GM12878 (cell line): Measurements from ENCODE around the gene ADAM11. TPM values are rescaled to one million over a fixed set of nuclear protein-coding genes. Genes with fewer than 3 reads are reported as not detected.

ENCODE experiments used
- ATAC-seq: fragments of 200-7000 bp; cut with Tn5 transposase; 3 replicates; pipeline ENCODE4 v1.9.1; 2020; ENCODE audit warnings: mild to moderate bottlenecking, moderate library complexity
- BruUV-seq: library from RNA; stranded (reverse); fragments of 400-500 nt; replicated peaks from 2 replicates; lab custom pipeline; 2021; lab: Mats Ljungman, UMichigan
- CTCF ChIA-PET: fragments of 300-600 bp; sonication (Branson Sonifier 250); formaldehyde crosslinking; extraction: SDS; loops from one replicate; lab custom pipeline; 2021; ENCODE audit warnings: inconsistent platforms; lab: Yijun Ruan, JAX
- POLR2A ChIA-PET: fragments of 350-600 bp; formaldehyde crosslinking; extraction: SDS; loops from one replicate; lab custom pipeline; 2021; ENCODE audit warnings: inconsistent platforms; lab: Charles Lee
- RAD21 ChIA-PET: fragments of 300-600 bp; sonication (Branson Sonifier 250); formaldehyde crosslinking; loops from one replicate; lab custom pipeline; 2023; ENCODE audit warnings: antibody characterized with exemption; ENCODE audit not compliant: unreplicated experiment; lab: Charles Lee
- SMC1A ChIA-PET: fragments of 300-600 bp; sonication (Branson Sonifier 250); formaldehyde crosslinking; loops from one replicate; lab custom pipeline; 2023; ENCODE audit not compliant: unreplicated experiment, uncharacterized antibody; lab: Charles Lee
- DNase-seq: peaks from one replicate; pipeline ENCODE4 v3.0.0-alpha.2; 2011; ENCODE audit warnings: low read depth, low spot score
- FAIRE-seq: peaks from 3 replicates; lab custom pipeline; 2011; peaks lifted over from hg19 to GRCh38; lab: Jason Lieb, UNC
- H2AFZ ChIP-seq: 2 replicates; pipeline ENCODE4 v1.6.0; 2011; ENCODE audit warnings: low read depth, low read length, control low read depth; ENCODE audit not compliant: control insufficient read depth
- H3K27ac ChIP-seq: 2 replicates; pipeline ENCODE4 v1.5.1; 2011; ENCODE audit warnings: control low read depth; ENCODE audit not compliant: control insufficient read depth, insufficient read depth
- H3K27me3 ChIP-seq, 2 experiments: replicated peaks in 1 of 2; 2 replicates each; pipeline versions ENCODE4 v1.6.0 to v1.6.1; 2011; ENCODE audit warnings: low read length in 1 of 2; ENCODE audit not compliant: control insufficient read depth in 2 of 2, insufficient read depth in 2 of 2
- H3K36me3 ChIP-seq, 2 experiments: 2 replicates each; pipeline ENCODE4 v1.5.1; 2011; ENCODE audit warnings: low read length in 1 of 2; ENCODE audit not compliant: control insufficient read depth in 2 of 2, insufficient read depth in 2 of 2
- H3K4me1 ChIP-seq: 2 replicates; pipeline ENCODE4 v1.6.1; 2011; ENCODE audit warnings: mild to moderate bottlenecking, low read length, moderate library complexity, mixed read lengths; ENCODE audit not compliant: control insufficient read depth, insufficient read depth
- H3K4me2 ChIP-seq: 2 replicates; pipeline ENCODE4 v1.6.0; 2011; ENCODE audit warnings: control low read depth; ENCODE audit not compliant: control insufficient read depth, insufficient read depth
- H3K4me3 ChIP-seq: fragments of 200-600 bp; sonication (generic); 2 replicates; pipeline ENCODE4 v1.5.1; 2016
- H3K79me2 ChIP-seq: 2 replicates; pipeline ENCODE4 v1.6.0; 2011; ENCODE audit warnings: low read length; ENCODE audit not compliant: control insufficient read depth, insufficient read depth
- H3K9ac ChIP-seq: 2 replicates; pipeline ENCODE4 v1.8.0; 2011; ENCODE audit warnings: low read length, control low read depth, mixed read lengths; ENCODE audit not compliant: control insufficient read depth, insufficient read depth
- H3K9me3 ChIP-seq: replicated peaks from 3 replicates; pipeline ENCODE4 v1.5.1; 2011; ENCODE audit warnings: mild to moderate bottlenecking, low read length; ENCODE audit not compliant: control insufficient read depth, insufficient read depth
- H4K20me1 ChIP-seq: 2 replicates; pipeline ENCODE4 v1.6.0; 2011; ENCODE audit not compliant: control insufficient read depth, insufficient read depth
- BCL11A ChIP-seq: IDR thresholded peaks from 2 replicates; pipeline ENCODE4 v1.6.1; 2011; ENCODE audit warnings: low read depth, low read length
- BHLHE40 ChIP-seq, 2 experiments: fragments of 450-650 bp in 1 of 2; IDR thresholded peaks; 2 replicates each; pipeline ENCODE4 v1.6.1; 2011 to 2017; ENCODE audit warnings: low read depth in 2 of 2, borderline replicate concordance in 1 of 2, improper control_type of control experiment in 1 of 2, low read length in 1 of 2, mild to moderate bottlenecking in 1 of 2
- BMI1 ChIP-seq: fragments of 450-650 bp; IDR thresholded peaks from 2 replicates; pipeline ENCODE4 v1.6.1; 2016; ENCODE audit warnings: mild to moderate bottlenecking, moderate library complexity, borderline replicate concordance
- EGR1 ChIP-seq, 2 experiments: IDR thresholded peaks; 1 replicate in 1 of 2; 2 replicates in 1 of 2; pipeline ENCODE4 v1.6.1; 2011 to 2012; ENCODE audit warnings: low read depth in 2 of 2, low read length in 2 of 2, borderline replicate concordance in 1 of 2, mild to moderate bottlenecking in 1 of 2, moderate library complexity in 1 of 2
- MLLT1 ChIP-seq: fragments of 450-650 bp; IDR thresholded peaks from 2 replicates; pipeline ENCODE4 v1.6.1; 2016; ENCODE audit warnings: mild to moderate bottlenecking
- MTA2 ChIP-seq: fragments of 450-650 bp; IDR thresholded peaks from 2 replicates; pipeline ENCODE4 v1.6.1; 2016; ENCODE audit warnings: low read depth, mild to moderate bottlenecking, moderate library complexity
- MXI1 ChIP-seq: fragments of 150-350 bp; IDR thresholded peaks from 2 replicates; pipeline ENCODE4 v1.6.1; 2011; ENCODE audit warnings: low read depth, mild to moderate bottlenecking, inconsistent platforms, low read length, improper control_type of control experiment
- RCOR1 ChIP-seq: conservative IDR thresholded peaks from 2 replicates; pipeline ENCODE4 v1.6.1; 2012; ENCODE audit warnings: low read depth, low read length, improper control_type of control experiment
- SIN3A ChIP-seq: IDR thresholded peaks from 2 replicates; pipeline ENCODE4 v1.6.1; 2012; ENCODE audit warnings: low read depth, low read length, improper control_type of control experiment
- SUPT20H ChIP-seq: IDR thresholded peaks from 2 replicates; pipeline ENCODE4 v1.6.1; 2011; ENCODE audit warnings: low read depth, mild to moderate bottlenecking, low read length, moderate library complexity, borderline replicate concordance; ENCODE audit not compliant: control insufficient read depth
- SUZ12 ChIP-seq: fragments of 200-600 bp; sonication (generic); IDR thresholded peaks from one replicate; pipeline ENCODE4 v1.6.1; 2018; ENCODE audit warnings: antibody characterized with exemption, mild to moderate bottlenecking; ENCODE audit not compliant: unreplicated experiment
- WGBS: methylation state at CpG from one replicate; pipeline ENCODE4 v1.1.6; 2016; ENCODE audit warnings: low lambda C conversion rate; ENCODE audit not compliant: insufficient replicate concordance, insufficient coverage; ENCODE audit errors: missing lambda C conversion rate; 5-methylcytosine and 5-hydroxymethylcytosine counted together
- in situ Hi-C: fragments of 300-500 bp; cut with MboI; formaldehyde crosslinking; loops from 9 replicates; pipeline ENCODE4 v1.14.3; 2018; ENCODE audit warnings: mixed read lengths
- intact Hi-C: fragments of 100-400 bp; cut with micrococcal nuclease; formaldehyde crosslinking; loops from one replicate; pipeline ENCODE4 v1.14.2; 2022; ENCODE audit not compliant: unreplicated experiment
- polyA plus RNA-seq, 11 experiments: library from polyadenylated mRNA; depleted of rRNA in 4 of 11; unstranded in 6 of 11; stranded (reverse) in 5 of 11; fragments of >200 nt; fragmentation: Nextera tagmentation in 4 of 11; fragmentation: Illumina TruSeq in 1 of 11; extraction: Ambion mirVana in 4 of 11; extraction: Trizol in 1 of 11; gene quantifications; 1 replicate in 1 of 11; 2 replicates in 10 of 11; pipeline versions ENCODE4 v1.2.1 to v1.2.3, GENCODE V29; 2011 to 2016; ENCODE audit warnings: inconsistent platforms in 2 of 11, missing spikeins in 2 of 11, low read depth in 1 of 11
- total RNA-seq, 4 experiments: library from RNA; depleted of rRNA in 3 of 4; stranded (reverse); fragments of >200 nt in 3 of 4; fragmentation: Illumina TruSeq in 1 of 4; extraction: Trizol in 1 of 4; gene quantifications; 2 replicates each; pipeline versions ENCODE4 v1.2.1 to v1.2.3, GENCODE V29; 2013 to 2021
- TF ChIP-seq, protein P1 (sequence below): IDR thresholded peaks from 2 replicates; pipeline ENCODE4 v1.6.1; 2011; ENCODE audit warnings: mild to moderate bottlenecking, low read depth, low read length, moderate library complexity; ENCODE audit not compliant: insufficient replicate concordance
- TF ChIP-seq, protein P2 (sequence below): IDR thresholded peaks from 2 replicates; pipeline ENCODE4 v1.6.1; 2012; ENCODE audit warnings: low read length, inconsistent platforms

Gene ADAM11
- total and polyA plus RNA-seq, 10 of the 15 experiments (the other 5 are each of a cell fraction or from before 2014, with no cell fraction given), result 0.03 to 0.37 (median 0.06) TPM; not detected in 3

- ATAC-seq (no peak), FAIRE-seq (no peak), DNase-seq (no peak)
- no TSS peak for BruUV-seq
- WGBS, result 12% methylated on average over 39 of the region's 60 CpGs
- no peak overlapping the region for H2AFZ ChIP-seq
- RAD21 ChIA-PET, result no interaction called here
- intact Hi-C loops (no loop called here), in situ Hi-C loops (no loop called here)
- H3K9ac ChIP-seq, result no peak overlapping the region
- no peak overlapping the region for H3K27ac ChIP-seq
- H3K4me2 ChIP-seq, result no peak overlapping the region
- no peaks in the 10 kb centered on the region for H3K9me3 ChIP-seq
- POLR2A ChIA-PET, result no interaction called here
- H3K27me3 ChIP-seq, result peaks cover 1 to 4% of the 10 kb centered on the region in 2 experiments; a peak in 3 of 4 replicates
- TF ChIP-seq BHLHE40 (IDR thresholded peaks at IDR 0.05; ENCODE audit: borderline replicate concordance in 1 of 2, low read depth in 2 of 2, low read length in 1 of 2) (no peak), BCL11A (no peak), SUPT20H (no peak), SUZ12 (peak; percentile 29)
- no peaks in the 10 kb centered on the region for H3K79me2 ChIP-seq
- CTCF ChIA-PET, result no interaction called here
- no peaks in the 10 kb centered on the region for H3K4me1 ChIP-seq
- SMC1A ChIA-PET, result no interaction called here
- H3K4me3 ChIP-seq, result no peak overlapping the region
- H4K20me1 ChIP-seq, result no peaks in the 10 kb centered on the region
- no peaks in the 10 kb centered on the region for H3K36me3 ChIP-seq
These were observed 513 bp downstream of the ADAM11 start for GRCh38 chr17:44759086-44759915.

GRCh38 chr17:44759916-44760243 is 1.1 kb downstream of the ADAM11 start:
- FAIRE-seq, result no peak
- H3K27me3 ChIP-seq, result peaks cover 1 to 4% of the 10 kb centered on the region in 2 experiments; a peak in 3 of 4 replicates
- TF ChIP-seq MXI1, result no peak
- no peak for TF ChIP-seq RCOR1
- no peak for TF ChIP-seq MLLT1
- no peak for TF ChIP-seq EGR1 (IDR thresholded peaks at IDR 0.05; ENCODE audit: borderline replicate concordance in 1 of 2, low read depth in 2 of 2, low read length in 2 of 2)
- no peak for TF ChIP-seq BMI1
- no peak for TF ChIP-seq MTA2
- no peak for TF ChIP-seq SIN3A
- TF ChIP-seq, protein P1, sequence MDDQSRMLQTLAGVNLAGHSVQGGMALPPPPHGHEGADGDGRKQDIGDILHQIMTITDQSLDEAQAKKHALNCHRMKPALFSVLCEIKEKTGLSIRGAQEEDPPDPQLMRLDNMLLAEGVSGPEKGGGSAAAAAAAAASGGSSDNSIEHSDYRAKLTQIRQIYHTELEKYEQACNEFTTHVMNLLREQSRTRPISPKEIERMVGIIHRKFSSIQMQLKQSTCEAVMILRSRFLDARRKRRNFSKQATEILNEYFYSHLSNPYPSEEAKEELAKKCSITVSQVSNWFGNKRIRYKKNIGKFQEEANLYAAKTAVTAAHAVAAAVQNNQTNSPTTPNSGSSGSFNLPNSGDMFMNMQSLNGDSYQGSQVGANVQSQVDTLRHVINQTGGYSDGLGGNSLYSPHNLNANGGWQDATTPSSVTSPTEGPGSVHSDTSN, result no peak
- TF ChIP-seq, protein P2, sequence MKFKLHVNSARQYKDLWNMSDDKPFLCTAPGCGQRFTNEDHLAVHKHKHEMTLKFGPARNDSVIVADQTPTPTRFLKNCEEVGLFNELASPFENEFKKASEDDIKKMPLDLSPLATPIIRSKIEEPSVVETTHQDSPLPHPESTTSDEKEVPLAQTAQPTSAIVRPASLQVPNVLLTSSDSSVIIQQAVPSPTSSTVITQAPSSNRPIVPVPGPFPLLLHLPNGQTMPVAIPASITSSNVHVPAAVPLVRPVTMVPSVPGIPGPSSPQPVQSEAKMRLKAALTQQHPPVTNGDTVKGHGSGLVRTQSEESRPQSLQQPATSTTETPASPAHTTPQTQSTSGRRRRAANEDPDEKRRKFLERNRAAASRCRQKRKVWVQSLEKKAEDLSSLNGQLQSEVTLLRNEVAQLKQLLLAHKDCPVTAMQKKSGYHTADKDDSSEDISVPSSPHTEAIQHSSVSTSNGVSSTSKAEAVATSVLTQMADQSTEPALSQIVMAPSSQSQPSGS, result no peak

More at GRCh38 chr17:44759916-44760243, 1.1 kb downstream of the ADAM11 start:
- WGBS, result 43% methylated on average over 3 of the region's 3 CpGs
- H3K79me2 ChIP-seq, result no peaks in the 10 kb centered on the region
- H3K4me3 ChIP-seq, result no peak overlapping the region
- DNase-seq (no peak), ATAC-seq (no peak)
- no peaks in the 10 kb centered on the region for H3K36me3 ChIP-seq
- no peak overlapping the region for H2AFZ ChIP-seq
- no peaks in the 10 kb centered on the region for H3K4me1 ChIP-seq
- CTCF ChIA-PET, result no interaction called here
- in situ Hi-C loops (no loop called here), intact Hi-C loops (no loop called here)
- no peak overlapping the region for H3K9ac ChIP-seq
- SMC1A ChIA-PET, result no interaction called here
- BruUV-seq, result no TSS peak
- H3K27ac ChIP-seq, result no peak overlapping the region
- H3K4me2 ChIP-seq, result no peak overlapping the region
- H3K9me3 ChIP-seq, result no peaks in the 10 kb centered on the region
- POLR2A ChIA-PET, result no interaction called here
- no peaks in the 10 kb centered on the region for H4K20me1 ChIP-seq
- RAD21 ChIA-PET, result no interaction called here
